HG02642 (cell line): Measurements from ENCODE around the gene CCDC92B.

ENCODE experiments used
- ATAC-seq: cut with Tn5 transposase; IDR thresholded peaks from one replicate; pipeline ENCODE4 v1.9.1; 2021; ENCODE audit warnings: mild to moderate bottlenecking; ENCODE audit not compliant: unreplicated experiment, poor library complexity

Gene CCDC92B

DNA sequence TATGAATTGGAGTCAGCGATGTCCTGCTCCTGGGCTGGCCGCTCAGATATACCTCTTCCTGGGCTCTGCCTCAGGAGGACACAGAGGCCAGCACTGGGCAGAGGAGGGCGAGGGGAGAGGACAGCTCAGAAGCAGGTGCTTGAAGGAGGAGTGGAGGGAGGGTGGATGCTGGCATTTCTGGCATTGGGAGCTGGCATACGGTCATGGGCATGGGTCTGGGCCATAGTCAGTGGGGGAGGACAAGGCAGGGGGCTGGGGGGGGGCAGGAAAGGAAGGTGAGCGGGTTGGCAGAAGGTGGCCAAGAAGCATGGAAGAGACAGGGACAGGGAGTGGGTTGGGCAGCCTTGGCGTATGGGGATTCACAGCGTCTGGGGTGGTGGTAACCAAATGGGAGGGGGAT is 30.1 kb upstream of the CCDC92B start:
- ATAC-seq = no peak

GRCh38 chr17:2778489-2778888 is 29.0 kb upstream of the CCDC92B start:
- no peak for ATAC-seq

GRCh38 chr17:2777242-2777867 is 27.9 kb upstream of the CCDC92B start:
- no peak for ATAC-seq

GRCh38 chr17:2776589-2777241 is 27.3 kb upstream of the CCDC92B start:
- no peak for ATAC-seq

DNA sequence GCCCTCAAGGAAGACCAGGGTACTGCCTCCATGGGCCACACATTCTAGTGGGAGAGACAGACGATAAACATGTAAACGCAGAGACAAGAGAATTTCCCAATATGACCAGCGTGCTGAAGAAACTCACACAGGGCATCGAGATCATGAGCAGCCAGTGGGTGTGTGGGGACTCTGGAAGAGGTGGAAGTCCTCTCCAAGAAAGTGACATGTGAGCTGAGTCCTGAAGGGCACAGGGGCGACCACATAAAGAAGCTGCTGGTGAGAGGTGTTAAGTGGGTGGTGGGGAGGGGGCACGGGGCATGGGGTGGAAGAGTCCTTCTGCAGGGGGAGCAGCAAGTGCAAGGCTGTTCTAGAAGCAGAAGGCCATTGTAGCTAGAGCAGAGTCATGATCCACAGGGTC is 25.8 kb upstream of the CCDC92B start:
- no peak for ATAC-seq

DNA sequence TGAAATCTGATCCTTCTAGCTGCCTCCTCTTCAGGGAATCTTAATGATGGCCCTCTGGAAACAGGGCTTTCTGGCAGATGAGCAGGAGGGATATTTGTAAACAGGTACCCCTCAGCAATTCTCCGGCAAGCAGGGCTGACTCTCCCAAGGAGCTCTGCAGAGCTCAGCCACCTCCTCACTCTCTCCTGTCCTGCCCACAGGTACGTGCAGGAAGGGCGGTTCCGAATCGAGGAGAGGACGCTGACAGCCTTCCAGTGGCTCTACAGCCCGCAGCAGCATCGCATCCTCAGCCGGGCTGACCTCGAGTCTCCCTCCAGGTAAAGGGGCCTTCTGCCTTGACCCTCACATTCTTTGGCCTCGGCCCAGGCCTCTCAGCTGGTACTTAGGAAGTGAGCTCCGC is 20.7 kb upstream of the CCDC92B start:
- no peak for ATAC-seq

DNA sequence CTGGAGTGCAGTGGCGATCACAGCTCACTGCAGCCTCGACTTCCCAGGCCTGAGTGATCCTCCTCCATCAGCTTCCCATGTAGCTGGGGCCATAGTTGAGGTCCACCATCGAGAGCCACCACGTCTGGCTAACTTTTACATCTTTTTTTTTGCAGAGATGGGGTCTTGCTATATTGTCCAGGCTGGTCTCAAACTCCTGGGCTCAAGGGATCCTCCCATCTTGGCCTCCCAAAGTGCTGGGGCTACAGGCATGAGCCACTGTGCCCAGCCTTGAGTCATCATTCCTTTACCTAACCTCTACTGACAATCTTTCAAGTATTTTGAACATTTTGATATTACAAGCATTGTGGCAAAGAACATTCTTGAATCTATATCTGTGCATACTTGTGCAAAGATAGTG is 9.4 kb upstream of the CCDC92B start:
- no peak for ATAC-seq

DNA sequence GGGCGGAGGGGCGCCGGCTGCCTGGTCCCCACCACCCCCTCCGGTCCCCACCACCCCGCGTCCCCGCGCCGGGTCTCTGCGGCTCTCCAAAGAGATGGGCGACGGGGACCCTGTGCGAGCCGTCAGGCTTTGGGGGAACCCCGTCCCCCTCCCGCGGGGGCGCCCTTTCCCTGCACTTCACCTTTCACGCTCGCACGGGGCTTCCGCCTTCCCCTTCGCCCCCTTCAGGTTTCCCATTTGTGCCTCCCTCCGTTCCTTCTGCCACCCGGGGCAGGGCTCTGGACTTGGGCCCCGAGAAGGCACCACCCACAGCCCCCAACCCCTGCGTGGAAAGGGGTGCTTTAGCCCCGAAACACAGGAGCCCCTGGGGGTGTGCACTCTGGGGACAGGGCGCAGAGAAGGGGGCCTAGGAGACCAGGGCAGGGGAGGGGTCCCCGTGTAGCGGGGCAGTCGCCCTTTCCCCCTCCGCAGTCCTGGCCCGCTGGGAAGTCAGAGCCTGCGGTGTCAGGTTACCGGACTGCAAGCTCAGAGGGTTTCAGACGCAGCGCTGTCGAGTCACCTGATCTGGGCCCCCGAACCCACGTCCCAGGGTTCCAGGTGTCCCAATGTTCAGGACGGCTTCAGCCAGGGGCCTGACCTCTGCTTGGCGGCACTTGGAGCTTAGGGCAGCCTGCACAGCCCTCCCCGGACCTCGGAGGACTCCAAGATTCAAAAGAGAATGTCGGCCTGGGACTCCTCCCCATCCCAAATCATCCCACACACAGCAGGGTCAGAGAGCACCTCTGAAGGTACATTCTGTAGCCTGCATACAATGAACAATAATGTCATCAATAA is 6.7 kb upstream of the CCDC92B start:
- no peak for ATAC-seq

DNA sequence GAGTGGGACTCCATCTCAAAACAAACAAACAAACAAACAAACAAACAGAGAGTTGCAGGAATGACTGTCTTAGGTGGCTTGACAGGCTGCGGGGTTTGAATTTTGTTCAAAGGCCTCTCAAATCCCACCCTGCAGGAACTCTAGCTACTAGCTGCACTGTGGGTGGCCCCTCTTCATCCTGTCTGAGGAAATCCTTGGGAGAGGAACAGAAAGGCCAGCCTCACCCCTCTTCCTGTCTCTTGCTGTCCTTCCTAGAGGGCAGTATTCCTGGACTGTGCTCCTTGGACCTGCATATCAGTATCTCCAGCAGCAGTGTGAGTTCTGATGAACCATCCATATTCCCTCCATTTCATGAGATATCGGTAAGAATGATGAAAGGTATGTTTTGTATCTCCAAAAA is 2.0 kb upstream of the CCDC92B start:
- ATAC-seq = no peak

GRCh38 chr17:2750721-2751120 is 1.3 kb upstream of the CCDC92B start:
- ATAC-seq = no peak

DNA sequence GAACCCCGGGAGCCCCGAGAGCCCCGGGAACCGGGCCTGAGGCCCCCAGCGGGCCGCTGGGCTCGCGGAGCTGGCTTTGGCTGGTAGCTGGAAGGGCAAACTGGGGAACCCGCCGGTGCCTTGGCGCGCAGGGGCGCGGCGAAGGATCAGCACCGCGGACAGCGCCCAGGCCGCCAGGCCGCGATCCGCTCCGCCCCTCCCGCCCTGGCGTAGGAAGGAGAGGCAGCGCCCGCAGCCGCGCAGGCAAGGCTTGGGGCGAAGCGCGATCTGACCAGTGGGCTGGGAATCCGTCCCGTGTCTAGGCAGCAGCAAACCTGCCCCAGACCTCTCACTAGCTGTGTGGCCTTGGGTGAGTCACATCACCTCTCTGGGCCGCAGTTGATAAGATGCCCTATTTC is 331 bp upstream of the CCDC92B start:
- no peak for ATAC-seq

DNA sequence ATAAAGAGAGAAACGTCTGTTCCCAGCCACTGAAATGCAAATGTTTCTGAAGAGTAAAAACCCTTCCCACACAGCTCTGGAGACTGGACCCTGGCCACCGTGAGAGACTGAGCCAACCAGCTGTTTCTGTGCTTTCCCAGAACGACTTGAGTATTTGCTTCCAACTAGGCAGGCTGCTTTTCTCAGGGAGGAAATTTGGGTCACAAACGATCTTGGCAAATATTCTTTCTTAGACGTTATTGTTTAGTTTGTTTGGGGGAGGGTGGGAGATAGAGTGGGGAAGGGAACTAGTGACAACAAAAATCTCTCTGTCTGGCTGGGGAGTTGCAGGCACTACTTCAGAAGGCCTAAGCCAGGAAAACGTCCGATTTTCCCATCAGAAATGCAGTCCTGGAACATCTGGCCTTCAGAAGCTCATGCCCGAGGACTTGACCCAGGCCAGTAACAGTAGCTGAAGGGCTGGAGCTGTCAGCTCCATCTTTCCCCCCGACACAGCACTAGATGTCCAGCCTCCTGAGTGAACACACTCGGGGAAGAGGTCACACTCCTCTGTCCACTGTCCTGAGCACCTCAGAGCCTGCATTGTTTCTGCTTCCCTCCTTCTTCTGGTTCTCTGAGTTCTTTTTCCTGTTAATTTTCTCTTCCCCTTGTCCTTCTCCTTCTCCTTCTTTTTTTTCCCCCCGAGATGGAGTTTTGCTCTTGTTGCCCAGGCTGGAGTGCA is 4.0 kb downstream of the CCDC92B start:
- no peak for ATAC-seq

DNA sequence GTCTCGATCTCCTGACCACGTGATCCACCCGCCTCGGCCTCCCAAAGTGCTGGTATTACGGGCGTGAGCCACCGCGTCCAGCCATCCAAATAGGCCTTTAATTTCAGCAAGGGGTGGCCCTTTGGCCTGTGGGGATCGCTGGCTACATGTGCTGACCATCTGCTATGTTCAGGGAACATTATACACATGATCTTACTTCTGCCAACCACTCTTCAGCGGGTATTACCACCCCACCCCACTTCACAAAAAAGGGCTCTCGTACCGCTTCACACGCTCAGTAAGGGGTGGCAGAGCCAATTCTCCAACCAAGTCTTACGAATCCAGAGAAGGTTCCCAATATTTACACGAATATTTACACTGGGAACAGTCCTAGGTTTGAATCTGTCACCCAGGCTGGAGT is 11.8 kb downstream of the CCDC92B start:
- no peak for ATAC-seq

- no peak for ATAC-seq
These were observed 12.5 kb downstream of the CCDC92B start for GRCh38 chr17:2736956-2737355.

GRCh38 chr17:2735896-2736295 is 13.6 kb downstream of the CCDC92B start:
- ATAC-seq = no peak

GRCh38 chr17:2734939-2735338 is 14.5 kb downstream of the CCDC92B start:
- no peak for ATAC-seq

DNA sequence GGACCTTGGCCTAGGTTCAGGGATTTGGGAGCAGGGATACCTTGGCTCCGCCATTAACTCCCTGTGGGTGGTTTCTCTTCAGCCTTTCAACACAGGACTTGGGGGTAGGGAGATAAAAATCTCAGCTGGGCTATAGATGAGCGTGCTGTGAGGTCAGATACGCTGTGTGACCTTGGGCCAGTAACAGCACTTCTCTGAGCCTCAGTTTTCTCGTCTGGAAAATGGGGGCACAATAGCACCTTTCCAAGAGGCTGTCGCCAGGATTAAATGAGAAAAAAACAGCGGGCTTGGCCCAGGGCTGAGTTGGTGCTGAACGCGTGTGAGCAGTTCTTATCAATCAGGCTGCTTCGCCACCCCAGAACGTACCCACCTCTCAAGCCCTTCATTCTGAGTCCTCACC is 17.6 kb downstream of the CCDC92B start:
- no peak for ATAC-seq

DNA sequence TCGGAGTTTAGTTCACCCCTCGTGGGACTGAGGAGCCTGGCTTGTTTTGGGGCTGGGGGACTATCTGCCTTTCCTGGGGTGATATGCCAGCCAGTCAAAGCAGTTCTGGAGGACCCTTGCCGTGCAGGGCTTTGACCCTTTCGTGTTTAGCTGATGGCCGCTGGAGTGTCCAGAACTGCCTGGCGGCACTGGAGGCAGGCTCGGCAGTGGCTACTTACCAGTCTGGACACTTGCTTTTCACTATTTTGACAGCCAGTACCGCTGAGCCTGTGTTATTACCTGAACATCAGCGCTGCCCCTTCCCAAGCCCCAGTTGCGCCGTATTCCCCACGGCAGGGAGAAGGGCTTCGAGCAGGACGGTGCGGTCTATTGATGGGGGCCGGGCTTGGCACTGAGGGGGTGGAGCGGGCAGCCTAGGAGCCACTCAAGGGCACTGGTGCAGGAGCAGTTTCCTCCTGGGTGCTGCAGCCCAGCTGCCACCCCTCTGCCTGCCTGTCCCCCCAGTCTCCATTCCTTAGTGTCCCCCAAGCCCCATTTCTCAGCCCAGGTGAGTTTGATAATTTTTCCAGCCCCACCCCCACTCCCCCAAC is 18.6 kb downstream of the CCDC92B start:
- ATAC-seq = no peak

GRCh38 chr17:2724784-2725164 is 24.7 kb downstream of the CCDC92B start:
- no peak for ATAC-seq

DNA sequence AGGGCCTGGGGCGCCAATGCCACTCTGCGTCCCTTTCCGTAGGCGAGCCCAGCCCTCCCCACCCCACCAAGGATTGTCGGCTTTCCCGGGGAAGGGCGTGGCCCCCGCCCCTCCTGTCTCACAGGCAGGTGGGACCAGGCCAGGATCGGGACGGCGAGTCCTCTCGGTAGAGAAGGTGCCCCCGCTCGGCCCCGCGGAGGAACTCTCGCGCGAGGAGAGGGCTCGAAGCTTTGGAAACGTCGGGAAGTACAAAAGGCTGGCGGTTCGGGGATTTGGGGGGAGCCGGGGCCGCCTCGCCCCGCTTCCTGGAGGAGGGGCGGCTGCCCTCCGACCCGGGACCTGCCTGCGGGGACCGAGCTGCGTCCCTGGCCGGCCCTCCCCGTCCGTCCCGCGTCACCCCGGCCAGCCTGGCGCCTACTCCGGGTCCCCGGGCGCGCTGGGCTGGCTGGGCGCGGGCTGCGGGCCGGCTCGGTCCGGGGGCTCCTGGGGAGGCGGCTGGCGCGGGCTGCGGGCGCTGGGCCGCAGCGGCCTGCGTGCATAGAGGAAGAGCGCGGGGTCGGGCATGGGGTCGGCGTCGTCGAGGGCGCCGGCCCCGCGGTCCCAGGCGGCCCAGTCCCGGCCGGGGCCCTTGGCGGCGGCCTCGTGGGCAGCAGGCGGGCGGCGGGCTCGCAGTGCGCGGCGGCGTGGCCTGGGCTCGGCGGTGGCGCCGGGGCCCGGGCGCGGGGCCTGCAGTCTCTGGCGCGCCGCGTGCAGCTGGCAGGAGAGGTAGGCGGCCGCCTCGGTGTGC is 25.3 kb downstream of the CCDC92B start:
- no peak for ATAC-seq
